ENCODE results near the gene TRIM17. TPM values are rescaled to one million over a fixed set of nuclear protein-coding genes. Genes with fewer than 3 reads are reported as not detected.
A peak's percentile ranks its signal among the peaks of the same experiment; 100 is the strongest.

Gene TRIM17
- total and polyA plus RNA-seq, 2 of the 8 experiments (the other 6 are each of a cell fraction or from before 2014, with no cell fraction given), result 1.1 to 2.2 TPM

DNA sequence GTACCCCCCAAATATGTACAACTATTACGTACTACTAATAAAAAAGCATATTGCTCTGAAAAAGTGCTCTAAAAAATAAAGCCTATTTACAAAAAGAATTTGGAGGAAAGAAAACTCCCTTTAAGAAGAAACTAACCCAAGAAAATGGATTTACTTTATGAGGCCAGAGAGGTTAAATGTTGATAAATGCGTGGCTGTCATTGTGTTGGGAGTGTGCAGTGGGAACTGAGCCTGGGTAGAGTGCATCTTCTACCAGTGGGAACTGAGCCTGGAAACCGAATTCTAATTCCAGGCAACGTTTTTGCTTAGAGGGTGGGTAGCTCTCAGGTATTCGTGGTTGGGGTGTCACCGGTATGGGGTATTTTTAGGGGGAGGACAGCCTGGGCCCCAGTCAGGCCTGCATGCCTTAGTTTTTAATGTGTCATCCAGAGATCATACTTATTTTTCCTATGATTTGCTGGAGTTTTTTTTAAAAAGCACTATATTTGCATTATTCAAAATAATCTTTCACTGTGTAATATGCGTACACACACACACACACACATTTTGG, 46.4 kb upstream of the TRIM17 start:
- H4K5ac ChIP-seq (ENCODE audit: insufficient read length, low read depth, low read length), result no peak overlapping the region
- TF ChIP-seq SIN3A (conservative IDR thresholded peaks at IDR 0.05 in 1 of 2, IDR thresholded peaks at IDR 0.05 in 1 of 2; ENCODE audit: low read depth in 1 of 2, low read length in 2 of 2) (no peak), SP2 (IDR thresholded peaks at IDR 0.05; ENCODE audit: low read length) (no peak), GTF2F1 (IDR thresholded peaks at IDR 0.05; ENCODE audit: borderline replicate concordance, low read depth, low read length) (no peak), HDAC6 (IDR thresholded peaks at IDR 0.05; ENCODE audit: low read depth, low read length) (no peak), CHD1 (IDR thresholded peaks at IDR 0.05; ENCODE audit: low read depth, low read length) (no peak), SP1 (IDR thresholded peaks at IDR 0.05; ENCODE audit: low read depth, low read length) (no peak), BCL11A (IDR thresholded peaks at IDR 0.05; ENCODE audit: low read depth in 2 of 2, low read length in 2 of 2) (no peak), PHF8 (conservative IDR thresholded peaks at IDR 0.05; ENCODE audit: low read depth, low read length) (no peak)
- TF ChIP-seq, protein P1, sequence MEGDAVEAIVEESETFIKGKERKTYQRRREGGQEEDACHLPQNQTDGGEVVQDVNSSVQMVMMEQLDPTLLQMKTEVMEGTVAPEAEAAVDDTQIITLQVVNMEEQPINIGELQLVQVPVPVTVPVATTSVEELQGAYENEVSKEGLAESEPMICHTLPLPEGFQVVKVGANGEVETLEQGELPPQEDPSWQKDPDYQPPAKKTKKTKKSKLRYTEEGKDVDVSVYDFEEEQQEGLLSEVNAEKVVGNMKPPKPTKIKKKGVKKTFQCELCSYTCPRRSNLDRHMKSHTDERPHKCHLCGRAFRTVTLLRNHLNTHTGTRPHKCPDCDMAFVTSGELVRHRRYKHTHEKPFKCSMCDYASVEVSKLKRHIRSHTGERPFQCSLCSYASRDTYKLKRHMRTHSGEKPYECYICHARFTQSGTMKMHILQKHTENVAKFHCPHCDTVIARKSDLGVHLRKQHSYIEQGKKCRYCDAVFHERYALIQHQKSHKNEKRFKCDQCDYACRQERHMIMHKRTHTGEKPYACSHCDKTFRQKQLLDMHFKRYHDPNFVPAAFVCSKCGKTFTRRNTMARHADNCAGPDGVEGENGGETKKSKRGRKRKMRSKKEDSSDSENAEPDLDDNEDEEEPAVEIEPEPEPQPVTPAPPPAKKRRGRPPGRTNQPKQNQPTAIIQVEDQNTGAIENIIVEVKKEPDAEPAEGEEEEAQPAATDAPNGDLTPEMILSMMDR (IDR thresholded peaks at IDR 0.05; ENCODE audit: control extremely low read depth in 1 of 3, insufficient read depth in 1 of 3, low read depth in 1 of 3, low read length in 3 of 3), result no peak

More for the DNA sequence above, 46.4 kb upstream of the TRIM17 start:
- H2BK12ac ChIP-seq (ENCODE audit: low read depth, low read length), result no peak overlapping the region
- H2BK5ac ChIP-seq (ENCODE audit: low read depth, low read length), result no peak overlapping the region
- no peak overlapping the region for H3K14ac ChIP-seq (ENCODE audit: insufficient read length)
- no peak overlapping the region for H2AK5ac ChIP-seq (ENCODE audit: low read depth, low read length)
- peaks cover 4 to 38% (median 22%) of the 10 kb centered on the region in 4 experiments for H3K27me3 ChIP-seq (replicated peaks in 1 of 4; ENCODE audit: control insufficient read depth in 3 of 4, extremely low read depth in 1 of 4, insufficient read depth in 3 of 4, low read length in 3 of 4)
- DNase-seq (ENCODE audit: low read depth in 1 of 2, low spot score in 2 of 2) (no peak), FAIRE-seq (no peak)
- no peak overlapping the region for H2AFZ ChIP-seq (ENCODE audit: low read length)
- H3K9me3 ChIP-seq (ENCODE audit: insufficient read depth in 2 of 2, low read depth in 1 of 2, low read length in 1 of 2), result no peaks in the 10 kb centered on the region
- no peak overlapping the region for H3K18ac ChIP-seq (ENCODE audit: extremely low read depth, low read length)
- no peaks in the 10 kb centered on the region for H3K79me1 ChIP-seq (ENCODE audit: low read depth, low read length)
- H3K23ac ChIP-seq (ENCODE audit: insufficient read length), result no peak overlapping the region
- peak overlapping the region; percentile 62 to 99 for H3K4me2 ChIP-seq (ENCODE audit: insufficient read depth in 1 of 2, low read depth in 2 of 2, low read length in 2 of 2)
- no peak overlapping the region for H3K4ac ChIP-seq (replicated peaks; ENCODE audit: insufficient read length, low read depth, low read length)
- no peak overlapping the region for H2BK120ac ChIP-seq (replicated peaks; ENCODE audit: low read depth, low read length)
- no peak overlapping the region for H4K8ac ChIP-seq (ENCODE audit: extremely low read depth, insufficient read depth, low read length)
- no peak overlapping the region for H3K56ac ChIP-seq (replicated peaks; ENCODE audit: insufficient read length, low read depth, low read length)
- whole genome bisulfite sequencing, 2 experiments (ENCODE audit: extremely low coverage in 1 of 2, insufficient coverage in 1 of 2, insufficient read length in 1 of 2, insufficient replicate concordance in 2 of 2, low coverage in 1 of 2, low lambda C conversion rate in 2 of 2, missing lambda C conversion rate in 1 of 2), result 71% methylated on average over 7 of the region's 7 CpGs; no CpG with 5 or more reads in 1 of the 2 experiments
- H3K36me3 ChIP-seq (ENCODE audit: control insufficient read depth in 2 of 4, insufficient read depth in 4 of 4, low read length in 3 of 4), result no peaks in the 10 kb centered on the region
- peak overlapping the region; percentile 2 to 75 (median 60); a peak in 6 of 8 replicates for H3K4me3 ChIP-seq (ENCODE audit: extremely low read depth in 1 of 4, insufficient read depth in 2 of 4, low read depth in 3 of 4, low read length in 4 of 4)
- H4K20me1 ChIP-seq (replicated peaks in 1 of 2; ENCODE audit: control insufficient read depth in 1 of 2, insufficient read depth in 2 of 2, low read length in 2 of 2), result no peaks in the 10 kb centered on the region
- no peak overlapping the region for H4K91ac ChIP-seq (replicated peaks; ENCODE audit: insufficient read length, low read length)
- ChIA-PET CTCF (ENCODE audit: partially characterized antibody) (interaction anchor here (1.1 to 8.9 kb wide), 6 partner anchors 10 to 92 kb away, joined by 3 to 117 read pairs (median 5); no protein-coding TSS in a partner anchor), POLR2A (ENCODE audit: partially characterized antibody) (interaction anchor here (0.7 to 14.5 kb wide), 12 partner anchors 8 to 96 kb away, joined by 3 to 232 read pairs (median 4); partner anchors contain the start of gene TRIM11)
- H3K23me2 ChIP-seq (ENCODE audit: low read depth, low read length), result peaks cover 16% of the 10 kb centered on the region
- no peak overlapping the region for H3K27ac ChIP-seq (ENCODE audit: low read depth, low read length)
- H3K4me1 ChIP-seq (replicated peaks in 1 of 4; ENCODE audit: control insufficient read depth in 3 of 4, insufficient read depth in 4 of 4, low read length in 3 of 4), result peaks cover 0 to 16% (median 5%) of the 10 kb centered on the region in 4 experiments; a peak in 5 of 7 replicates
- no peaks in the 10 kb centered on the region for H3K79me2 ChIP-seq (ENCODE audit: control insufficient read depth in 1 of 2, insufficient read depth in 2 of 2, low read length in 2 of 2)
- H2BK15ac ChIP-seq (ENCODE audit: low read length), result no peak overlapping the region
- peak overlapping the region; percentile 61; the same call in 1 of the 2 replicates for H2BK20ac ChIP-seq (ENCODE audit: low read length)
- no peak overlapping the region for H3K9ac ChIP-seq (replicated peaks in 1 of 4; ENCODE audit: extremely low read depth in 1 of 4, low read depth in 3 of 4, low read length in 3 of 4)
